Measurements from ENCODE around the gene WDR44. TPM values are rescaled to one million over a fixed set of nuclear protein-coding genes. Genes with fewer than 3 reads are reported as not detected.

Gene WDR44
- polyA plus RNA-seq, 4 donors = 5.1 to 7.5 (median 6.4) TPM

DNA sequence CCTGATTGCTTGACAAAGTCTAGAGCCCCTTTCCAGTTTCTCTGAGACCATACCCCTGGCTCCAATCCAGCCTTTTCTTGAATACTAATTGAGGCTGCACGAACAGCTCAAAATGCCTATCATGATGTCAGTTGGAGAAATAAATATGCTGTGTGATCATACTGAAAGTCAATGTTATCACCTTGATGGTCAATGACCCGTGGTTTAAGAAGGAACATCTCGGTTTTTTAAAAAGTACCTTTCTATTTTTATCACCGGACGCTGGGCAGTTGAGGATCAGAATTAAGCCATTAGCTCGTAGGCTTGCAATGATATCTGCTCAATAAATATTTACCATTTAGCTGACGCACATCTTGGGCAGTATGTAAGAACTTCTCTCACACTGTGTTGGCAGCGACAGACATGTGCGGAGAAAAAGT is 852 bp upstream of the WDR44 start:
- Histone ChIP-seq H3K9me3 (ENCODE audit: control insufficient read depth in 2 of 2, insufficient read depth in 1 of 2, low read depth in 1 of 2, low read length in 1 of 2) (no peaks in the 10 kb centered on the region), H3K36me3 (ENCODE audit: control insufficient read depth in 3 of 3, insufficient read depth in 2 of 3, low read depth in 1 of 3, low read length in 3 of 3) (no peaks in the 10 kb centered on the region), H3K4me3 (ENCODE audit: low read depth in 1 of 3, low read length in 3 of 3) (peak overlapping the region in 2 of 3 donors; percentile 16 to 93), H3K27me3 (ENCODE audit: control insufficient read depth in 3 of 3, insufficient read depth in 3 of 3, low read length in 3 of 3) (no peaks in the 10 kb centered on the region), H3K4me1 (ENCODE audit: control insufficient read depth in 3 of 3, insufficient read depth in 2 of 3, low read depth in 1 of 3, low read length in 2 of 3) (no peaks in the 10 kb centered on the region), H3K27ac (ENCODE audit: low read depth in 1 of 3, low read length in 2 of 3) (peak overlapping the region; percentile 12 to 98 (median 95))
- DNase-seq (no peak), FAIRE-seq (peak; percentile 47)
- WGBS, 3 donors = 11 to 39% (median 13%) methylated on average over 9 of the region's 9 CpGs

DNA sequence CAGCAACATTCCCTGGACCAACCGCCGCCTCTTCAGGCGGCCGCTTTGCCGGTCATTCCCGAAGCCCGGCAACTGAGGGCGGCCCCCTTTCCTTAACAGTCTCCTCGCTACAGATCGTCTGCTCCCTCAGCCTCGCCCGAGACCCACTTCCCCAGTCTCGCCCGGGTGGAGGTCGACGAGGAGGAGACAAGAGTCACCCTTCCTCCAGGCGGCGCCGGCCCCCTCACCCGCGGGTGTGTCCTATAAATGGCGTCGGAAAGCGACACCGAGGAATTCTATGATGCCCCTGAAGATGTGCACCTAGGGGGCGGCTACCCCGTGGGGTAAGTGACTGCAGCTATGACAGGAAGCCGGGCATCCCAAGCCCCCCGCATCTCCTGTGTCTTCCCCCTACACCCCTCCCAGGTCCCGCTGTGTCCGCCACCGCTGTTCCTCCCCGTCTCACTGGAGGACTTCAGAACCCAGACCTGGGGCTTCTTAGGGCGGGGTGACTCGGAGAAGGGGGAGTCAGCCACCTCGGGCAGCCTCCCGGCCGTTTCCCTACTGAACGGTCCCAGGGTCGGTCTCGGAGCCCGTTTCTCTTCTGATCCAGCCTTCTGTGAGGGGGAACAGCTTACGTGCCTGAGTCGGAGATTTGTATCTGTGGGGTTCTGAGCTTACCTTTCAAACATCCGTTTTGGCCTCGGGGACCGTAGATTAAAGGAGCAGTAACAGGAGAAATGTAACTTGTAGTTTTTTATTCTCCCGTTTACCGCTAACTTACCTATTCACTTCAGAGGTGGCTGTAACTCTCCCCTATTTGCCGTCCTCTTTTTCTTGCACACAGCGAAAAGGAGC is 570 bp downstream of the WDR44 start:
- Histone ChIP-seq H3K27me3 (ENCODE audit: control insufficient read depth in 3 of 3, insufficient read depth in 3 of 3, low read length in 3 of 3) (no peaks in the 10 kb centered on the region), H3K27ac (ENCODE audit: low read depth in 1 of 3, low read length in 2 of 3) (peak overlapping the region; percentile 84 to 98 (median 94)), H3K9me3 (ENCODE audit: control insufficient read depth in 2 of 2, insufficient read depth in 1 of 2, low read depth in 1 of 2, low read length in 1 of 2) (no peaks in the 10 kb centered on the region), H3K4me1 (ENCODE audit: control insufficient read depth in 3 of 3, insufficient read depth in 2 of 3, low read depth in 1 of 3, low read length in 2 of 3) (no peaks in the 10 kb centered on the region), H3K4me3 (ENCODE audit: low read depth in 1 of 3, low read length in 3 of 3) (peak overlapping the region; percentile 58 to 93 (median 70)), H3K36me3 (ENCODE audit: control insufficient read depth in 3 of 3, insufficient read depth in 2 of 3, low read depth in 1 of 3, low read length in 3 of 3) (no peaks in the 10 kb centered on the region)
- no peak for FAIRE-seq
- DNase-seq = peak in 1 of 2 donors; percentile 43
- 0 to 39% (median 9%) methylated on average over 36 to 51 of the region's 51 CpGs for WGBS, 3 donors

DNA sequence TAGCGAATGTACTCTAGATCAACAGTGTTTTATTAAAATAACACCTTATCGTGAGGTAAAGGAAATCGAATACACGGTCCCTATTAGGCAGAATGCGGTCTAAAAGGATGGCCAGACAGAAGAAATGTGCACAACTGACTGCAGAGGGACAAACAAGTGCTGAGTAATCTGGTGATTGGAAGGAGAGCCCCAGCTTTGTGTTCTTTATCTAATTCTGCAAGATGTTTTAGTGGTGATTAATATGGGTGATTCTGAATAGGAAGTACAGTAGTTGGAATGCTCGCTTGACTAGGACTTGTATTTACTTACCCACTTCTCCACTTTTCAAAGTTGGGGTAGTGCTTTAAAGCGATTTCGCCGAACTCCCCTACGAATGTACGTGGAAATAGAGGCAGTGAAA is 1.2 kb downstream of the WDR44 start:
- H3K4me1 ChIP-seq (ENCODE audit: control insufficient read depth in 3 of 3, insufficient read depth in 2 of 3, low read depth in 1 of 3, low read length in 2 of 3) = no peaks in the 10 kb centered on the region
- H3K4me3 ChIP-seq (ENCODE audit: low read depth in 1 of 3, low read length in 3 of 3) = peak overlapping the region; percentile 58 to 93 (median 70)
- FAIRE-seq (no peak), DNase-seq (peak; percentile 20 to 37)
- no peaks in the 10 kb centered on the region for H3K9me3 ChIP-seq (ENCODE audit: control insufficient read depth in 2 of 2, insufficient read depth in 1 of 2, low read depth in 1 of 2, low read length in 1 of 2)
- H3K27ac ChIP-seq (ENCODE audit: low read depth in 1 of 3, low read length in 2 of 3) = peak overlapping the region; percentile 84 to 98 (median 94)
- WGBS, 3 donors = 0 to 32% (median 4%) methylated on average over 11 of the region's 11 CpGs
- H3K36me3 ChIP-seq (ENCODE audit: control insufficient read depth in 3 of 3, insufficient read depth in 2 of 3, low read depth in 1 of 3, low read length in 3 of 3) = no peaks in the 10 kb centered on the region
- H3K27me3 ChIP-seq (ENCODE audit: control insufficient read depth in 3 of 3, insufficient read depth in 3 of 3, low read length in 3 of 3) = no peaks in the 10 kb centered on the region

DNA sequence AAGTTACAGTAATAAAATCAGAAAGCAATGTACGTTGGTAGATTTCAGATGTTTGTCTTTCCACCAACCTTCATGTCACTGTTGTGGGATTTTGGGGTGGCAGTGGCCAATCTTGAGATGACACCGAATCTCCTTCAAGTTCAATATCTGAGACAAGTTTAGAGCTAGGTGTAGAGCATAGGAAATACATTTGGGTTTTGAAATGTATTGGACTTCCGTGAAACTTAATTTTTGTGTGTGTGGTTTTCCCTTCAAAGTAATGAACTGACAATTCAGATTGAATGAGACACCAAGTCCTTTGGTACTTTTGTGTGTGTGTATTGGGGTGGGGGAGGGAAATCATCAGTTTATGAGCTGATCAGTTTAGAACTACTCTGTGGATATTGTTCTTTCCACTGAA is 1.8 kb downstream of the WDR44 start:
- WGBS, 3 donors = 4 to 32% (median 16%) methylated on average over 3 of the region's 3 CpGs
- Histone ChIP-seq H3K27ac (ENCODE audit: low read depth in 1 of 3, low read length in 2 of 3) (peak overlapping the region in 1 of 3 donors; percentile 31), H3K4me3 (ENCODE audit: low read depth in 1 of 3, low read length in 3 of 3) (peak overlapping the region in 2 of 3 donors; percentile 58 to 93), H3K36me3 (ENCODE audit: control insufficient read depth in 3 of 3, insufficient read depth in 2 of 3, low read depth in 1 of 3, low read length in 3 of 3) (no peaks in the 10 kb centered on the region), H3K9me3 (ENCODE audit: control insufficient read depth in 2 of 2, insufficient read depth in 1 of 2, low read depth in 1 of 2, low read length in 1 of 2) (no peaks in the 10 kb centered on the region), H3K4me1 (ENCODE audit: control insufficient read depth in 3 of 3, insufficient read depth in 2 of 3, low read depth in 1 of 3, low read length in 2 of 3) (no peaks in the 10 kb centered on the region), H3K27me3 (ENCODE audit: control insufficient read depth in 3 of 3, insufficient read depth in 3 of 3, low read length in 3 of 3) (no peaks in the 10 kb centered on the region)
- DNase-seq = no peak
- FAIRE-seq = no peak

DNA sequence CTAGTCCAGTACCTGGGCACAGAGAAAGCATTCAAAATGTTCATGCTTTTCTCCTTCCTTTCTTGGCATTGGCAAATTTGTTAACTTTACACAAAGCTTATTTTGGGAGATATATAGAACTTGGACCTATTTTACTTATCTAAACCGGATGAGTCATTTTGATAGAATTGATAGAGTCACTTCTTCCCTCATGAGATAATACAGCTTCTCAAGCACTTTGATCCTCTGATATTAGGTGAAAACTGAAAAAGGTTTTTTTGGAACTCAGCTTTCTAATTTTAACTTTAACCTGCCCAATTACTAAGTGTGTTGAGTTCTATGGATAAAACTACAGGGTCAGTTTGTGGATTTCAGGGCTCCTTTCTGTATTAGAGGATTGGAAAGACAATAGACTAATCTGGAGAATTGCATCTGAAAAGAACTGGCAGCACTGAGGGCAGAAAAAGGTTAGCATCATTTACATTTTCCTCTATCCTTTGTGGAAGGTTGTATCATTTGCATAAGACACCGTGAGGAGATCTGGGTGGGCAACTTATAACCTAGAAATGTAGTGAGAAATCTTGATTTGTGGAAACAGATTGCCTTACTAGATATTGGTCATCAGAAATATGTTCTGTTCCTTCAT is 2.4 kb downstream of the WDR44 start:
- Histone ChIP-seq H3K9me3 (ENCODE audit: control insufficient read depth in 2 of 2, insufficient read depth in 1 of 2, low read depth in 1 of 2, low read length in 1 of 2) (no peaks in the 10 kb centered on the region), H3K36me3 (ENCODE audit: control insufficient read depth in 3 of 3, insufficient read depth in 2 of 3, low read depth in 1 of 3, low read length in 3 of 3) (no peaks in the 10 kb centered on the region), H3K27me3 (ENCODE audit: control insufficient read depth in 3 of 3, insufficient read depth in 3 of 3, low read length in 3 of 3) (no peaks in the 10 kb centered on the region), H3K4me3 (ENCODE audit: low read depth in 1 of 3, low read length in 3 of 3) (peak overlapping the region in 1 of 3 donors; percentile 58), H3K27ac (ENCODE audit: low read depth in 1 of 3, low read length in 2 of 3) (no peak overlapping the region), H3K4me1 (ENCODE audit: control insufficient read depth in 3 of 3, insufficient read depth in 2 of 3, low read depth in 1 of 3, low read length in 2 of 3) (no peaks in the 10 kb centered on the region)
- no peak for DNase-seq
- 31 to 35% (median 35%) methylated on average over 2 of the region's 2 CpGs for WGBS, 3 donors
- FAIRE-seq = no peak

DNA sequence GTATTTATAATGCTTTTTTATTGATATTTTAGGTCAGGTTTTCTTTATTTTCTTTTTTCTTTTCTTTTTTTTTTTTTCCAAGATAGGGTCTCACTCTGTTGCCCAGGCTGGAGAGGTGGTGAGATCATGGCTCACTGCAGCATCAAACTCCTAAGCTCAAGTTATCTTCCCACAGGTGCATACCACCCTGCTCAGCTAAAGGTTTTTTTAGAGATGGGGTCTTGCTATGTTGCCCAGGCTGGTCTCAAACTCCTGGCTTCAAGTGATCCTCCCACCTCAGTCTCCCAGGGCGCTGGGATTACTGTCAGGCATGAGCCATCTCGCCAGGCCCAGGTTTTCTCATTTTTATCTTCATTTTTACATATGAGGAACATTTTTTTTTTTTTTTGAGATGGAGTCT is 3.3 kb downstream of the WDR44 start:
- H3K27me3 ChIP-seq (ENCODE audit: control insufficient read depth in 3 of 3, insufficient read depth in 3 of 3, low read length in 3 of 3) = no peaks in the 10 kb centered on the region
- WGBS, 3 donors = 68 to 100% (median 96%) methylated on average over 2 of the region's 2 CpGs
- FAIRE-seq (no peak), DNase-seq (no peak)
- no peaks in the 10 kb centered on the region for H3K36me3 ChIP-seq (ENCODE audit: control insufficient read depth in 3 of 3, insufficient read depth in 2 of 3, low read depth in 1 of 3, low read length in 3 of 3)
- H3K27ac ChIP-seq (ENCODE audit: low read depth in 1 of 3, low read length in 2 of 3) = no peak overlapping the region
- no peak overlapping the region for H3K4me3 ChIP-seq (ENCODE audit: low read depth in 1 of 3, low read length in 3 of 3)
- H3K4me1 ChIP-seq (ENCODE audit: control insufficient read depth in 3 of 3, insufficient read depth in 2 of 3, low read depth in 1 of 3, low read length in 2 of 3) = no peaks in the 10 kb centered on the region
- H3K9me3 ChIP-seq (ENCODE audit: control insufficient read depth in 2 of 2, insufficient read depth in 1 of 2, low read depth in 1 of 2, low read length in 1 of 2) = no peaks in the 10 kb centered on the region

DNA sequence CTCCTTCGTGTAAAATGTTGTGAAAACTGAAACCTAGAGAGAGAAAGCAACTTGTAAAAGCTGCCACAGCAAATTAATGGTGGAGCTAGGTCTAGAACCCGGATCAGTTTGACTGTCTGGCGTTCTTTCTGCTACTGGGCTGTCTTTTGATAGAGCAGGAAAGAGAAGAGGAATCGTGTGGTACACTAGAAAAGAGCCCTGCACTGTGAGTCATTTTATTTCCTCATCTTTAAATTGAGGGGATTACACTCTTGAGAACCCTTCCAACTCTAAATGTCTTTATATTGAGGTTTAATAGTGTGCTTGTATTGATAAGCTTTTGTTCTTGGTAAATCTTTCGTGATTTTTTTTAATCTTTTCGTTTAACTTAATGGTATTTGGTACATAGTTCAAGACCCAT is 4.3 kb downstream of the WDR44 start:
- 34 to 43% (median 35%) methylated on average over 6 of the region's 6 CpGs for WGBS, 3 donors
- H3K27ac ChIP-seq (ENCODE audit: low read depth in 1 of 3, low read length in 2 of 3) = peak overlapping the region in 1 of 3 donors; percentile 24
- no peak for FAIRE-seq

DNA sequence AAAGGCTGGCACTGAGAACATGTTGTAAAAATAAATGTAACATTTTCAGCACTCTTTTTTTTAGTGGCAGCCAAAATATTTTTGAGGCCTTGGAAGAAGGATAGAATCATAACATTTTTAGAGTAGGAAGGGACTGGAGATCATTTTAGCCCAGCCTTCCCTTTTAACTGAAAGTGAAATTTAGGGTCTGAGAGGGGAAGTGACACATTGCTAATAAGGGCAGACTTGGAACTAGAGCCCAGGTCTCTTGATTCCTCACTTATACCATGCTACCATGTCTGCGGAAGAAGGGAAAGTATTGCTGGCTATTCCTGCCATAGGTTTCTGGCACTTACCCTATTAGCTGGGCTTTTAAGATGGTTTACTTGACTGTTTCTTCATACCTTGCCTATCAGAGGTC is 4.8 kb downstream of the WDR44 start:
- no peak for FAIRE-seq
- Histone ChIP-seq H3K4me3 (ENCODE audit: low read depth in 1 of 3, low read length in 3 of 3) (no peak overlapping the region), H3K9me3 (ENCODE audit: control insufficient read depth in 2 of 2, insufficient read depth in 1 of 2, low read depth in 1 of 2, low read length in 1 of 2) (no peaks in the 10 kb centered on the region), H3K4me1 (ENCODE audit: control insufficient read depth in 3 of 3, insufficient read depth in 2 of 3, low read depth in 1 of 3, low read length in 2 of 3) (no peaks in the 10 kb centered on the region), H3K36me3 (ENCODE audit: control insufficient read depth in 3 of 3, insufficient read depth in 2 of 3, low read depth in 1 of 3, low read length in 3 of 3) (no peaks in the 10 kb centered on the region), H3K27me3 (ENCODE audit: control insufficient read depth in 3 of 3, insufficient read depth in 3 of 3, low read length in 3 of 3) (no peaks in the 10 kb centered on the region), H3K27ac (ENCODE audit: low read depth in 1 of 3, low read length in 2 of 3) (no peak overlapping the region)
- WGBS, 3 donors = 60 to 100% (median 90%) methylated on average over 1 of the region's 1 CpG
- DNase-seq = no peak

More for the DNA sequence above, 4.3 kb downstream of the WDR44 start:
- H3K36me3 ChIP-seq (ENCODE audit: control insufficient read depth in 3 of 3, insufficient read depth in 2 of 3, low read depth in 1 of 3, low read length in 3 of 3) = no peaks in the 10 kb centered on the region
- H3K9me3 ChIP-seq (ENCODE audit: control insufficient read depth in 2 of 2, insufficient read depth in 1 of 2, low read depth in 1 of 2, low read length in 1 of 2) = no peaks in the 10 kb centered on the region
- DNase-seq = no peak
- H3K27me3 ChIP-seq (ENCODE audit: control insufficient read depth in 3 of 3, insufficient read depth in 3 of 3, low read length in 3 of 3) = no peaks in the 10 kb centered on the region
- no peak overlapping the region for H3K4me3 ChIP-seq (ENCODE audit: low read depth in 1 of 3, low read length in 3 of 3)
- H3K4me1 ChIP-seq (ENCODE audit: control insufficient read depth in 3 of 3, insufficient read depth in 2 of 3, low read depth in 1 of 3, low read length in 2 of 3) = no peaks in the 10 kb centered on the region
